ENCODE data around the gene TRIP13.
A peak's percentile ranks its signal among the peaks of the same experiment; 100 is the strongest.
"Not testable (repeated sequence)": the region's sequence is repeated elsewhere in the genome, so short reads cannot be mapped to it uniquely, and the experiment has no call there.

Gene TRIP13

GRCh38 chr5:873328-873727, 19.4 kb upstream of the TRIP13 start:
- DNase-seq, result no peak

GRCh38 chr5:875931-876330, 16.8 kb upstream of the TRIP13 start:
- DNase-seq, result no peak

- DNase-seq, result no peak
Observed at GRCh38 chr5:876398-877365, 16.0 kb upstream of the TRIP13 start.

GRCh38 chr5:878125-878524, 14.6 kb upstream of the TRIP13 start:
- no peak for DNase-seq

GRCh38 chr5:878677-879076, 14.0 kb upstream of the TRIP13 start:
- not testable (repeated sequence) for DNase-seq

GRCh38 chr5:880816-881550, 11.7 kb upstream of the TRIP13 start:
- no peak for DNase-seq

- no peak for DNase-seq
Observed at GRCh38 chr5:881551-881935, 11.1 kb upstream of the TRIP13 start.

GRCh38 chr5:882253-883183, 10.2 kb upstream of the TRIP13 start:
- no peak for DNase-seq

- DNase-seq, result no peak
Observed at GRCh38 chr5:883475-884181, 9.1 kb upstream of the TRIP13 start.

GRCh38 chr5:884345-885126, 8.1 kb upstream of the TRIP13 start:
- DNase-seq, result no peak

- no peak for DNase-seq
Observed at GRCh38 chr5:885127-885442, 7.6 kb upstream of the TRIP13 start.

GRCh38 chr5:885529-885928, 7.2 kb upstream of the TRIP13 start:
- DNase-seq, result no peak

GRCh38 chr5:886036-886435, 6.6 kb upstream of the TRIP13 start:
- no peak for DNase-seq

- DNase-seq, result no peak
Observed at GRCh38 chr5:886716-887325, 5.9 kb upstream of the TRIP13 start.

GRCh38 chr5:887947-888637, 4.6 kb upstream of the TRIP13 start:
- DNase-seq, result no peak

GRCh38 chr5:888638-889035, 4.0 kb upstream of the TRIP13 start:
- no peak for DNase-seq

- DNase-seq, result no peak
Observed at GRCh38 chr5:889075-889710, 3.5 kb upstream of the TRIP13 start.

- DNase-seq, result peak in 1 of 2 donors; percentile 3
Observed at GRCh38 chr5:891117-891836, 1.4 kb upstream of the TRIP13 start.

- peak in 1 of 2 donors; percentile 15 for DNase-seq
Observed at GRCh38 chr5:891837-892393, 769 bp upstream of the TRIP13 start.

Measured in inflammatory macrophage (primary cell).